HepG2 (cell line): ENCODE measurements around the gene HELT.
"Not testable (repeated sequence)": the region's sequence is repeated elsewhere in the genome, so short reads cannot be mapped to it uniquely, and the experiment has no call there.

Experiments
- DNMT1 ChIP-seq: sonication (generic); formaldehyde crosslinking; IDR thresholded peaks from 2 replicates; pipeline ENCODE4 v1.5.1; 2020; ENCODE audit warnings: mild to moderate bottlenecking, missing genetic modification reagents
- MEF2D ChIP-seq: sonication (generic); formaldehyde crosslinking; IDR thresholded peaks from 2 replicates; pipeline ENCODE4 v1.5.1; 2020; ENCODE audit warnings: mild to moderate bottlenecking, missing genetic modification reagents
- NFE2L1 ChIP-seq: sonication (generic); formaldehyde crosslinking; IDR thresholded peaks from 2 replicates; pipeline ENCODE4 v1.4.0; 2020; ENCODE audit warnings: missing genetic modification reagents, mild to moderate bottlenecking, borderline replicate concordance
- POLR2AphosphoS5 ChIP-seq: IDR thresholded peaks from 2 replicates; pipeline ENCODE4 v1.6.1; 2012; ENCODE audit warnings: low read depth, low read length
- RELA ChIP-seq: sonication (generic); formaldehyde crosslinking; IDR thresholded peaks from 2 replicates; pipeline ENCODE4 v1.4.0; 2020; ENCODE audit warnings: missing genetic modification reagents
- SALL1 ChIP-seq: sonication (generic); formaldehyde crosslinking; IDR thresholded peaks from 2 replicates; pipeline ENCODE4 v1.8.0; 2022; ENCODE audit warnings: mild to moderate bottlenecking, missing genetic modification reagents
- ZNF121 ChIP-seq: sonication (generic); formaldehyde crosslinking; IDR thresholded peaks from 2 replicates; pipeline ENCODE4 v1.5.0; 2020; ENCODE audit warnings: mild to moderate bottlenecking, missing genetic modification reagents
- ZNF234 ChIP-seq: sonication (generic); formaldehyde crosslinking; conservative IDR thresholded peaks from 2 replicates; pipeline ENCODE4 v1.5.1; 2020; ENCODE audit warnings: mild to moderate bottlenecking, missing genetic modification reagents
- ZNF326 ChIP-seq: sonication (generic); formaldehyde crosslinking; IDR thresholded peaks from 2 replicates; pipeline ENCODE4 v1.4.0; 2020; ENCODE audit warnings: missing genetic modification reagents, borderline replicate concordance
- TF ChIP-seq, protein P1 (sequence below): sonication (generic); formaldehyde crosslinking; IDR thresholded peaks from 2 replicates; pipeline ENCODE4 v1.4.0; 2020; ENCODE audit warnings: missing genetic modification reagents
- TF ChIP-seq, protein P2 (sequence below): sonication (generic); formaldehyde crosslinking; conservative IDR thresholded peaks from 2 replicates; pipeline ENCODE4 v1.4.0; 2020; ENCODE audit warnings: missing genetic modification reagents

DNA sequence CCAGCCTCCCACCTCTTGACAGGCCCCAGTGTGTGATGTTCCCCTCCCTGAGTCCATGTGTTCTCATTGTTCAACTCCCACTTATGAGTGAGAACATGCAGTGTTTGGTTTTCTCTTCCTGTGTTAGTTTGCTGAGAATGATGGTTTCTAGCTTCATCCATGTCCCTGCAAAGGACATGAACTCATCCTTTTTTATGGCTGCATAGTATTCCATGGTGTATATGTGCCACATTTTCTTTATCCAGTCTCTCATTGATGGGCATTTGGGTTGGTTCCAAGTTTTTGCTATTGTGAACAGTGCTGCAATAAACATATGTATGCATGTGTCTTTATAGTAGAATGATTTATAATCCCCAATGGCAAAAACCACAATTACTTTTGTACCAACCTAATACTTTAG is 20.6 kb upstream of the HELT start:
- TF ChIP-seq, protein P1, sequence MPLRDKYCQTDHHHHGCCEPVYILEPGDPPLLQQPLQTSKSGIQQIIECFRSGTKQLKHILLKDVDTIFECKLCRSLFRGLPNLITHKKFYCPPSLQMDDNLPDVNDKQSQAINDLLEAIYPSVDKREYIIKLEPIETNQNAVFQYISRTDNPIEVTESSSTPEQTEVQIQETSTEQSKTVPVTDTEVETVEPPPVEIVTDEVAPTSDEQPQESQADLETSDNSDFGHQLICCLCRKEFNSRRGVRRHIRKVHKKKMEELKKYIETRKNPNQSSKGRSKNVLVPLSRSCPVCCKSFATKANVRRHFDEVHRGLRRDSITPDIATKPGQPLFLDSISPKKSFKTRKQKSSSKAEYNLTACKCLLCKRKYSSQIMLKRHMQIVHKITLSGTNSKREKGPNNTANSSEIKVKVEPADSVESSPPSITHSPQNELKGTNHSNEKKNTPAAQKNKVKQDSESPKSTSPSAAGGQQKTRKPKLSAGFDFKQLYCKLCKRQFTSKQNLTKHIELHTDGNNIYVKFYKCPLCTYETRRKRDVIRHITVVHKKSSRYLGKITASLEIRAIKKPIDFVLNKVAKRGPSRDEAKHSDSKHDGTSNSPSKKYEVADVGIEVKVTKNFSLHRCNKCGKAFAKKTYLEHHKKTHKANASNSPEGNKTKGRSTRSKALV (CRISPR knock-in tag) = not testable (repeated sequence)
- not testable (repeated sequence) for TF ChIP-seq MEF2D (CRISPR knock-in tag); ZNF326 (CRISPR knock-in tag); ZNF121; ZNF234; RELA (CRISPR knock-in tag); DNMT1; SALL1 (CRISPR knock-in tag); NFE2L1 (CRISPR knock-in tag); POLR2AphosphoS5
- TF ChIP-seq, protein P2, sequence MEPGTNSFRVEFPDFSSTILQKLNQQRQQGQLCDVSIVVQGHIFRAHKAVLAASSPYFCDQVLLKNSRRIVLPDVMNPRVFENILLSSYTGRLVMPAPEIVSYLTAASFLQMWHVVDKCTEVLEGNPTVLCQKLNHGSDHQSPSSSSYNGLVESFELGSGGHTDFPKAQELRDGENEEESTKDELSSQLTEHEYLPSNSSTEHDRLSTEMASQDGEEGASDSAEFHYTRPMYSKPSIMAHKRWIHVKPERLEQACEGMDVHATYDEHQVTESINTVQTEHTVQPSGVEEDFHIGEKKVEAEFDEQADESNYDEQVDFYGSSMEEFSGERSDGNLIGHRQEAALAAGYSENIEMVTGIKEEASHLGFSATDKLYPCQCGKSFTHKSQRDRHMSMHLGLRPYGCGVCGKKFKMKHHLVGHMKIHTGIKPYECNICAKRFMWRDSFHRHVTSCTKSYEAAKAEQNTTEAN (CRISPR knock-in tag) = not testable (repeated sequence)
